SW480 (cell line): ENCODE measurements around the gene DIDO1.
"Not testable (repeated sequence)": the region's sequence is repeated elsewhere in the genome, so short reads cannot be mapped to it uniquely, and the experiment has no call there.

Source experiments
- DNase-seq: peaks from one replicate; pipeline ENCODE4 v3.0.0-alpha.2; 2016; ENCODE audit warnings: low spot score

Gene DIDO1

DNA sequence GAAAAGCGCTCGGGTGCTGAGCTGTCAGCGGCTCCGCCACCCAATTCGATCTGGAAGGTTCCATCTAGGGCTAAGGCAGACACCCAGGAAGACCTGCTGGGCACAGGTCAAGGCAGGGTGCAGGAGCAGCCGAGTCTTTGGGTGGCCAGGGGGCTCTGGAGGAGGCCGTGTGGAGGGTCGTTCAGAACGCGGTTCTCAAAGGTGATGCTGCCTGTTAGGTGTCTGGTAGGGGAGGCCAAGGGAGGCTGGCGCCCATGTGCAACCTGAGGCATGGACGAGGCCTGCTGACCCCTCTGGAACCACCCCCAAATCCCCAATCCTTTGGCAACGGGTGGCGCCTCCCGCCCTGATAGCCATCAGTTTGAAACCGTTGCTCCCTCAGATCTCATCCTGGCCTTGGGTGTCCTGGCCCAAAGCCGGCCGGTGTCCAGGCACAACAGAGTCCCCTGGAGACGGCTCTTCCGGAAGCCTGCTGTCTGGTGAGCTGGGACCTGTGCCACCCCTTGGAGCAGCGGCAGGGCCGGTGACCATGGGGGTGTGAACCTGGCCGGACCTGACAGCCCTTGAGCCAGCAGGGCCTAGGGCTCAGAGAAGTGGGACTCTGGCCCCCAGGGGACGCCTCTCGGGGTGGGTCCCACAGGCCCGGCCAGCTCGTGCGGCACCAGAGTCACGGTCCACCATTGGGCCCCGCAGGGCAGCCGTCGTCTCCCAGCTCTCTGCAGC is 36.7 kb upstream of the DIDO1 start:
- no peak for DNase-seq

DNA sequence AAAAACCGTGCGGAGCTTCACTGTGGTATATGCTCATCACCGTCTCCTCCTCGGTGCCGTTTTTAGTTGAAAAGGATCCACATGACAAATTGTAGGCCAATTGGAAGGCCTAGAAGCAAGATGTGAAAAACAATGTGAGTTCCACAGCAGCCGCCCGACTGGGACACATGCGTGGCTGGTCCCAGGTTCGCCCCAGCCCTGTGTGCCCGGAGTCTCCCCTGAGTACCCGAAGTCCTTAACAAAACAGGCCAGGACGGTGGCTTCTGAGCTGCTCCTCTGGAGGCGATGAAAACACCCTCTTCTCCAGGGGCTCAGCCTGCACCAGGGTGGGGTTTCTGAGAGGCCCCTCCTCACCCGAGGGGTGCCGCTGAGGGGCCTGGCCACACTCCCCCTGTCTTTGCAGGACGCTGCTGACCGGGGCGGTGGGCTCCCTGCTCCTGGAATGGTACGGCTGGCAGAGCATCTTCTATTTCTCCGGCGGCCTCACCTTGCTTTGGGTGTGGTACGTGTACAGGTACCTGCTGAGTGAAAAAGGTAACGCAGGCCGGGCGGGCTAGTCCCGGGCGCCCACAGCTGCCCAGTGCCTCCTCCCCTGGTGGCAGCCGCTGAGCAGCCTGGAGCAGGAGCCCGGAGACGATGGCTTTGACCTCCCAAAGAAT is 36.0 kb upstream of the DIDO1 start:
- no peak for DNase-seq

DNA sequence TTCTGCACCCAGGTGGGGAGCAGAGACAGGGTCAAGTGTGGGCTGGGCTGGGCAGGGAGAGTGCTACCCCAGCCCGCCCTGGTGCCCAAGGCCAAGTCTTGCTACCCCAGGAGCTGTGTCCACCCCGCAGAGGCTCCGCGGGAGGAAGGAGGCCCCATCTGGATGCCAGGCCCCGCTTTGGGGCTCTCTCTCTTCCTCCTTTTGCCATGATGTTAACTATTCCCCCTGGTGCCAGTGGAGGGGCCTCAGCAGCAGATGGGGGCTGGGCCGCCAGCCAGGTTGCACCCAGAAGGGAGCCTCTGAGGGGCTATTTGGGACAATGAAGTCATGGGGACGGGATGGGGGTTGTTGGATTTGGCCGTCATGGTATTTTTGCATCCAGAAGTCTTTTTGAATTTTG is 35.5 kb upstream of the DIDO1 start:
- no peak for DNase-seq

DNA sequence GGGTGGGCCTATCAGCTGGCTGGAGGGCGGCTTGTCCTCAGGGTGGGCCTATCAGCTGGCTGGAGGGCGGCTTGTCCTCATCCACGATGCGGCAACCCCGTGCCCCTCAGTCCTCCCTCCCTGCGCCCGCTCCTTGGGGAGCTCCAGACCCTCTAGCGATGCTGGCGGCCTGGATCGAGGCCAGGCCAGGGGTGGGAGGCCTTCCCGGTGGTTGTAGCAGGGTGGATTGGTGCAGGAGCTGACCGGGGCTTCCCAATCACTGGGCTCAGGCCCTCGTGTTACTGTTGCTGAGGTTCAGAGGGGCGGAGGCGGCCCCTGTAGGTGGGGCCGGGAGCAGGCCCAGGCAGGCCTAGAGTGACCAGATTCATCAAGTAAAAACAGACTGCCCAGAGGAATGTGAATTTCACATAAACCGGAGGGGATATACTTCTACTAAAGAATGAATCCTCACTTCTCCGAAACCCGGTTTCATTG is 35.0 kb upstream of the DIDO1 start:
- no peak for DNase-seq

DNA sequence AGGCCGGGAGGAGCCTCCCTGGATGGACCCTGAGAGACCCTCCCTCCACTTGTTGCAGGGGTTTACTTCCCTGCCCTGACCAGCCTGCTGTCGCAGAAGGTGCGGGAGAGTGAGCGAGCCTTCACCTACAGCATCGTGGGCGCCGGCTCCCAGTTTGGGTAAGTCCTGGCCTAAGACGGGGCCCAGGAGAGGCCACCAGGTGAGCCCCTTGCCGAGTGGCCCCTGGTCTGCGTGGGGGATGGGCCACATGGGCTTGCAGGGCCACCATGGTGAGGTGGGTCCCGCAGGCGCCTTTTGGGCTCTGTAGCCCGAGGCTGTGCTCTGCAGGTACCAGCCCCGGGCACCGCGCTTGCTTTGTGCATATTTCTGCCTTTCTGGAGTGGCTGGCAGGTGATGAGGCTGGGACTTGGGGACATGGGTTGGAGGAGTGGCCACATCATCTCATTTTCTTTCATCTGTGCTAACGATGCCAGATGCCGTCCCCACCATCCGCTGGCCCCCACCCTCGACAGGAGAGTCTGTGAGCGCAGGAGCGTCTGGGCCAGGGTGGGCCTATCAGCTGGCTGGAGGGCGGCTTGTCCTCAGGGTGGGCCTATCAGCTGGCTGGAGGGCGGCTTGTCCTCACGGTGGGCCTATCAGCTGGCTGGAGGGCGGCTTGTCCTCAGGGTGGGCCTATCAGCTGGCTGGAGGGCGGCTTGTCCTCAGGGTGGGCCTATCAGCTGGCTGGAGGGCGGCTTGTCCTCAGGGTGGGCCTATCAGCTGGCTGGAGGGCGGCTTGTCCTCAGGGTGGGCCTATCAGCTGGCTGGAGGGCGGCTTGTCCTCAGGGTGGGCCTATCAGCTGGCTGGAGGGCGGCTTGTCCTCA is 34.4 kb upstream of the DIDO1 start:
- not testable (repeated sequence) for DNase-seq

DNA sequence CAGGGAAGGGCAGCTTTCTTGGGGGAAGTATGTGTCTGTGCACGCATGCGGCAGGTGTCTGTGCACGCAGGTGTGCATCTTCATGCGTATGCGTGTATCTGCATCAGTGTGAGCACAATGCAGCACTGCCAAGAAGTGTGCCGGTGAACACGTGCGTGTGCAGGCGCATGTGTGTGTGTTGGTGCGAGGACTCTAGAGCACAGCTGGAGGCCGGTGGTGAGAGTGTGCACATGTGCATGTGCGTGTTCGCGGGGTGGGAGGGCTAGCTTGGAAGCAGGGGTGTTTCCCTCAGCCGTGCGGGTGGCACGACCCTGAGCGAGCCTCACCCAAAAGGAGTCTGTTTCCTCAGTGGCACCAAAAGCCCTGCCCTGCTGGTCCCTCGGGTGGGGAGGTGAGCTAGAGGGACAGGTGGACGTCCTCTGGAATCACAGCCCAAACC is 33.7 kb upstream of the DIDO1 start:
- DNase-seq: no peak

DNA sequence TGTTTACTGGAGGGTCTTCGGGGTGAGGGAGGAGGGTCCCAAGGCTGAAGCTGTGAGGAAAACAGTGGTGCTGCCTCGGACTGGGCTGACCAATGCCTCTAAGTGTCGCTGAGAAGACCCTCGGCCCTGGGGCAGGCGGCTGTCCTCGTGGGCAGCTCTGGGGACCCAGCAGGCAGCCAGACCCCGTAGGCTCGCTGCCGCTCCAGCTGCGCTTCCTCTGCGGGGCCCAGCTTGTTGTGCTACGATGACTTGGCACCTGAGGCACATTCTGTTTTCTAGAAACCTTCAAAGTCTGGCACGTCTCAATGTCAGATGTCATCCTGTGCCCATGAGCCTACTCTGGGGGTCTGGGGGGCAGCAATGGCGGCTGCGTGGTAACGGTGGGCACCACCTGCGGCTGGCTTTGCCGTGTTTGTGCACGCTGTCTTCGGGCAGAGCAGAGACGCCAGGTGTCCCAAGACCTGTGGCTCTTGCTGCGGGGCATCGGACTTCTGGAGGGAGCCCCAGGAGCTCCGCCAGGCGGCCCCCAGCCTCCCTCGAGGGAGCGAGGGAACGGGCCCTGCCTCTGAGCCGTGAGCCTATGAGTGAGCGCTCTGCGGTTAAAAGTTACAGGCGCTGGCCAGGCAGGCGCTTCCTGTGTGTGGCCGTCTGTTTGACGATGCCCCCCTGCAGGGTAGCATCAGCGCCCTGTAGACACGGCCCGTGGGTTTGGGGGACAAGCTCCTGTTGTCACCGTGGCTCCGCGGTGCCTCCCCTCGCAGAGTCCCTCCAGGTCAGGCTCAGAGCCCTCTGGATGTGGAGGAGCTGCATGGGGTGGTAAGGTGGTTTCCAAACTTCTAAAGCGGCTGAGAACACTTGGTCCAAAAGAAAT is 33.0 kb upstream of the DIDO1 start:
- DNase-seq: no peak

DNA sequence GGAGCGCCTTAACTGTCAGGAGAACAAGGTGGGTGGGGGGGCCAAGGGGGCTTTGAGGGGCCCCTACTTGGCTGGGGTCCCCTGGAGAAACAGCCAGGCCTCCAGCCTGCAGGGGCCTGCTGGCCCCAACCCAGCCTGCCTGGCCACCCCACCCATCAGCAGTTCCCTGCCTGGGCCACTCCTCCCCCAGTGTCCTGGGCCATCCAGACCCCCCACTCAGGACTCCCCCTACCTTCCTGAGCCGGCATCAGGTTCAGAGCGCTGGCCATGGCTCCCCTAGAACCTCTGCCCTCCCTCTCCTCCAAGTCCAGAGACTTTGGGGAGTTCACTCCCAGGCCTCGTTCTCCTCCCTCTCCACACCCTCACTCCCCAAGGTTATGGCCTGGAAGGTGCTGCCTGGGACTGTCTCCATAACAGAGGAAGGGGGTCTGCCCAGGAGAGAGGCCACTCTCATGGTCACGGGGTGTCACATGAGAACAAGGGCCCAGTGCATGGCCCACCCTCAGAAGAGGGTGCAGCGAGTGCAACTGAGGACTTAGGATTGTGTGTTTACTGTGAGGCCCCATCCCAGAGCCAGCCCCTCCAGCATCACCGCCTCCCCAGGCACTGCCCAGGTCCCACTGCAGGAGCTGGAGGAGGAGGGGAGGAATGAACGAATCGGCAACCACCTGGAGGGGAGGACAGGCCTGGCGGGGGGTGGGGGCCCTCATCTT is 32.2 kb upstream of the DIDO1 start:
- no peak for DNase-seq

DNA sequence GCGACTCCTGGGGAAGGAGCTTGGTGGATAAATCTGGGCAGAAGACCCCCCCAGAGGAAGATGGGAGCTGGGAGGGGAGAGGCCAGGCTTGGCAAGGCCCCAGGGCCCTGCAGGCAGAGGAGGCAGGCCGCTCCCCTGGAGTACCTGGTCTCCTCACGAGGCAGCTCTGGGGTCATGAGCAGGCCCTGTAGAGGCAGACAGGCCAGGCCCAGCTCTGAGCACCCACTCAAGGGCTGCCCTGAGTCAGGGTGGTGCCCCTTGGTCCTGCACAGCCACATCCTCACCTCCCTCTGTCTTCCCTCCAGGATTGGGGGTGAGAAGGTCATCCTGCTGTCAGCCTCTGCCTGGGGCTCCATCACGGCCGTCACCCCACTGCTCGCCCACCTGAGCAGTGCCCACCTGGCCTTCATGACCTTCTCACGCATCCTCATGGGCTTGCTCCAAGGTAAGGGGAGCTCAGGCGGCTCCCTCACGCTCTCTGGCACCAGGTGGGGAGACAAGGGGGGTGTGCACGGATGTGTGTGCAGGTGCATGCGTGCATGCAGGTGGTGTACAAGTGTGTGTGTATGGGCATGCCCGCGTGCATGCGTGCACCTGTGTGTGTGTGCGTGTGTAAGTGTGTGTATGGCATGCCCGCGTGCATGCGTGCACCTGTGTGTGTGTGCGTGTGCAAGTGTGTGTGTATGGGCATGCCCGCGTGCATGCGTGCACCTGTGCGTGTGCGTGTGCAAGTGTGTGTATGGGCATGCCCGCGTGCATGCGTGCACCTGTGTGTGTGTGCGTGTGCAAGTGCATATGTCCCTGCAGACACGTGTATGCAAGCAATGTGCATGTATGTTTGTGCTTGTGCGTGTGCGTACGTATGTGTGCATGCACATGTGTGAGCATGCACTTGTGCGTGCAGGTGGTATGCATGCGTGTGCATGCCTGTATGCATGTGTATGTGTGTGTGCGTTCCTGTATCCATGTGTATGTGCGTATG is 31.1 kb upstream of the DIDO1 start:
- no peak for DNase-seq

DNA sequence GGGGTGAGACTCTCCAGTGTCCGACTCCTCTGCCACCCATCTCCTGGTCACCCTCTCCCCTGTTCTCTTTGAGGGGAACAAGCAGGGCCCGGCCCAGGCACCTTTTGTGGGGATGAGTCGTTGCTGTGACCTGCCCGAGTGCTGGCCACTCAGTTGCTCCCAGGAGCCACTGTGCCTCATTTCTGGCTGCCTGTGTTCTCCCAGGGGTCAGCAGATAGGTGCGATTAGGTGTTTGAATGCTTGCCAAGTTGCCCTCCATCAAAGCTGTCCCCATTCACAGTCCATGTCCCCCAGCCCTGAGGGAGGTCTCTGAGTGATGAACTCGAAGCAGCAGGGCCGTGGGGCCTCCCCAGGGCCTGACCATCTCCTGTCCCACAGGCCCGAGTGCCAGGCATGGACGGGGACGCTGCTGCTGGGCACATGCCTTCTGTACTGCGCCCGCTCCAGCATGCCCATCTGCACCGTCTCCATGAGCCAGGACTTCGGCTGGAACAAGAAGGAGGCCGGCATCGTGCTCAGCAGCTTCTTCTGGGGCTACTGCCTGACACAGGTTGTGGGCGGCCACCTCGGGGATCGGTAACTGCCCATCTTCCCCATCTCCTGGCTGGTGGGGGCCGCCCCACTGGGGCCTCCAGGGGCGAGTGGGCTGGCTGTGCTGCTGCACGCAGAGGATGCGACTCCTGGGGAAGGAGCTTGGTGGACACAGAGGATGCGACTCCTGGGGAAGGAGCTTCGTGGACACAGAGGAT is 30.3 kb upstream of the DIDO1 start:
- no peak for DNase-seq

DNA sequence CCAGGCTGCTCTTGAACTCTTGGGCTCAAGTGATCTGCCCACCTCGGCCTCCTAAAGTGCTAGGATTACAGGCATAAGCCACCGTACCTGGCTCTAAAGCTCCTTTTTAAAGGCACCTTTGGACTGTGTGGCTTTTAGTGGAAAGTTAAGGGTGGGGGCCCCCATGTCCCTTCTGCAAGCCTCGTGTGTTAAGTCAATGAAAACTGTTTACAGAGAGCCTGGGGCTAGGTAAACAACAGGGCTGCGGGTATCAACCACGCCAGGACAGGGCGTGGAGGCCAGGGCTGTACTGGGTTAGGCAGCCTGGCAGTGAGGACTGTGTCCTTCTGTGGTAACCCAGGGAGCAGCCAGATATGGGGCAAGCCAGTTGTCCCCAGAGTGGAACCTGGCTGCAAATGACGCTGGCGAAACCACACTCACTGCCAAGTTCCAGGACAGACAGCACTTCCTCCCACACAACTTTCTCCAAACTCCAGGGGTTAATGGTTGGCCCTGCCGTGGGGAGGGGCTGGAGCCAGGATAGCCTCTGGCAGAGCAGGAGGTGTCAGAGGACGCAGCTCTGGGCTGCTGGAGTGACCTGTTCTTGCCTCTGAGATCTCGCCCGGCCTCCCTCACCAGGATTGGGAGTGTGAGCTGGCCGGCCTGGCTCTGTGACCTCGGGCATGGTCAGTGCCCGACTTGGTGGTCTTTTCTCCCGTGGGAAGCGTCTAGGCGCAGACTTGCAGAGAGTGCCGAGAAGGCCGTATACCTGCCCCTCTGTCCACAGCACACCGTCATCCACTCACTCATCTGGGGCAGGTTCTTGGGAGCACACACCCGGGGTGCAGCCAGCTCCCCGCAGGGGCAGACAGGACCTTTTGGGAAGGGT is 29.4 kb upstream of the DIDO1 start:
- peak; percentile 41 for DNase-seq

DNA sequence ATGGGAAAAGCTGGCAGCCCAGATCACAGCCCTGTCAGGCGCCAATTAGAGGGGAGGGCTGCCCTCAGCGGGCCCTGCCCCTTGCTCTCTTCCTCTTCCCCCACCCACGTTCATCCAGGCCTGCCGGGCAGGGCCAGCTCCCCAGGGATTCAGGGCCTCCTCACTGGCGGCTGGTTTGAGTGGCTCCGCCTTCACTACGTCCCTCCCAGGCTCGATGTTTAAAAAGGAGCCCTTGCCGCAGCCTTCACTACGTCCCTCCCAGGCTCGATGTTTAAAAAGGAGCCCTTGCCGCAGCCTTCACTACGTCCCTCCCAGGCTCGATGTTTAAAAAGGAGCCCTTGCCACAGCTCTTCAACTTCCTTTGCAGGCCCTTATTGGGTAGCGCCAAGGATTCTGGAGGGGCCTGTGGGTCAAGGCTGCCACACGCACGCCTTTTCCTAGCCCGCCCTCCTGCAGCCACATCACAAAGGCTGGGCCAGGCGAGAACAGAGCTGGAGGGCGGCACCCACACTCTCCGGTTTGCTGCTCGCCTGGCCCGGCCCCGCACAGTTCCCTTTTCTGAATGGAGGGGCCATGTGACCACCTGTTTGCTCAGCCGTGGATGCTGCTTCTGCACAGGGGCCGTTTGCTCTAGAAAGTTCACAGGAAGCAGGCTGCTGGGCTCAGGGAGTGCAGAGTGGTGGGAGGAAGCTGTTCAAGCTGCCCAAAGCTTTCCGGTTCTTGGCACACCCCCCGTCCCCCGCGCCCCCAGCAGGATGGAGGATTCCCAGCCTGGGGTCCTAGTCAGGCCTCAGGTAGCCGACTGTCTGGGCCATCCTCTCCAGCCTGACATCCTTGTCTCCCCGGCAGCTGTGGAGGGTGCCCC is 27.8 kb upstream of the DIDO1 start:
- peak; percentile 83 for DNase-seq

DNA sequence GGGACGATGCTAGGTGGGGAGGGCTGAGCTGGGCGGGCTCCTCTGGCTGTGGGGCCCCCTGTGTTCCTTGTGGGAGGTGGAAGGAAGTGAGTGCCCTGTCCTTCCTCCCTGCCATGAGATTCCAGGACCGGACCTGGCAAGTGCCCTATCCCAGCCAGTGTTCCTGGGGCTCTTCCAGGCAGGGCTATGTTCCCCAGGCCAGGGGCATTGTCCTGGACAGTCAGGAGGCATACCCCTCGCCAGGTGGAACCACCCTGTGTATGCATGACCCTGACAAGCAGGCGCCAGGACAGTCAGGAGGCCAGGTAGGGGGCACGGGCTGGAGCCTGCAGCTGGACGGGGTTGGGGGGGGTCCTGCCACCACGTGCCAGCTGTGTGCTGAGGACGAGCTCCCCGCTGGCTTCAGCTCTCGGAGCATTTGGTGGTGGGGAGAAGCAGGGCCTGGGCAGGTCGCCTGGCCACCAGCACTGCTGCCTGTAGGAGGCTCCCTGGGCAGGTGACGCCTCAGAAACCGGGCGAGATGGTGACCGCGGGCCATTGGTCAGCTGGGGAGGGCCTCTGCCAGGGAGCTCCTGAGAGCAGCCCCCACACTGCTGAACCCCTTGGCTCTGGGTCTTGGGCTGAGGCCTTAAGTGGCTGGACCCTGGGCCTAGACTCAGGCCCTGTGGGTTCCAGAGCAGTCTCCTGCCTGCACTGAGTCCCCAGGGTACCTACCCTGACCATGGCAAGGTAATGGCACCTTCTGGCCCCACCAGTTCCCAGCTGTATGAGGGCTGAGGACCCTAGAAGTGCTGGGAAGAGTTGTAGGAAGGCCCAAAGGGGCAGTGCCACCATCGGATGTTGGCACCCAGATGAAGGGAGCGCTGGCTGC is 26.9 kb upstream of the DIDO1 start:
- DNase-seq: peak; percentile 50

DNA sequence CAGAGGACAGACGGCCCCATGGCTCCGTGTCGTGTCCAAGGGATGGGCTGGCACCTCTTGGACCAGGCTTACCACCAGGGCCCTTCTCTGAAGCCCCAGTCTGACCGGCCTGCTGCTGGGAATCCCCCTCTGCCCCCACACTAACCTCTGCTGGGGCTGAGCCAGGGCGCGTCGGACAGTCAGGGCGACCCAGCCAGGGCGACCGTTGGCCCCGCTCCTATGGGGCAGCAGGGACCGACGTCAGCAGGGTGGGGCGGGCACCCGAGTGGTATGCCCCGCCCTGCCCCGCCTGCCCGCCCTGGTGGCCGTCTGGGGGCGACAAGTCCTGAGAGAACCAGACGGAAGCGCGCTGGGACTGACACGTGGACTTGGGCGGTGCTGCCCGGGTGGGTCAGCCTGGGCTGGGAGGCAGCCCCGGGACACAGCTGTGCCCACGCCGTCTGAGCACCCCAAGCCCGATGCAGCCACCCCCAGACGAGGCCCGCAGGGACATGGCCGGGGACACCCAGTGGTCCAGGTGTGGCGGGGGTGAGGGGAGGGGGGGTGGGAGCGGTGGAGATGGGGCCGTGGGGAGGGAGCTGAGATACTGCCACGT is 26.2 kb upstream of the DIDO1 start, which contains the start of gene SLC17A9:
Gene SLC17A9, plus strand, starts transcription at position 337 of the 595 bp plus-strand sequence. Its CDS starts 122 bp downstream, at position 459.
- DNase-seq: peak; percentile 90

DNA sequence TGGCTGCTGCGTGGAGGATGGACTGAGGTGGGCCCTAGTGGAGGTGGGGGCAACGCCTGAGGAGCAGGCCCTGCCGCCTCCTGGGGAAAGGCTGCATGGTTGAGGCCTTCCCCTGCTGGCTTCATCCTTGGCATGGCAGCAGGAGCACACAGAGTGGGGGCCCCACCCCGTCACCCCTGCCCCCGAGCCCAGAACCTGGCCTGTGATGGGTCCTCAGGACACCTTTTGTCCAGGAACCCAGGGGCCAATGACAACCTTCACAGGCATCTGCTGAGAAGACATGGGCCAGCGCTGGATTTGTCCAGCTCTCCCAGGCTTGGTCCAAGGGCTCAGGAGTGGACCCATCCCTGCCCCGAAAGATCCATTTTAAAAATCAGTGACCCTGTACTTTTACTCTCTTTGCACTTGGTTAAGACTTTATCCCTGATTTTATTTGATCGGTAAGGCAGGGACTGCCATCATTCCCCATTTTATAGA is 25.6 kb upstream of the DIDO1 start:
- DNase-seq: no peak
